GM19023 (cell line): Measurements from ENCODE around the gene PRR5L.
"Not testable (repeated sequence)": the region's sequence is repeated elsewhere in the genome, so short reads cannot be mapped to it uniquely, and the experiment has no call there.

ENCODE experiments used
- ATAC-seq: cut with Tn5 transposase; IDR thresholded peaks from one replicate; pipeline ENCODE4 v1.9.1; 2021; ENCODE audit warnings: mild to moderate bottlenecking, moderate library complexity; ENCODE audit not compliant: unreplicated experiment

Gene PRR5L

DNA sequence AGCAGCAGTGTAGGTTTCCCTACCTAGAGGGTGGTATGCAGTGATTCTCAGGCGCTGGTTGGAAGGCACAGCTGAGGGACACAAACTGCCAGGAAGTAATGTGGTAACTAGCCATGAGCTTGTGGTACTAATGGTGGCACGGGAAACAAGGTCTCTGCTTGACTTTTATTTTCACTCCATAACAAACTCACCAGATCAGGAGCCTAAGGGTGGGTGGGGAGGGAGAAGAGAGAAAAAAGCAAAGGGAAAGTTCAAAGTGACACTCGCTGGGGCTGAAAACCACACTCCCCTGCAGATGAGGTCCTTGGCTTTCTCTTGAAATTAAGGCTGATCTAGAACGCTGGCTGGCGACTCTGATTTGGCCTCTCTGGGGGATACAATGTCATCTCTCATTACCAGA is 192.0 kb downstream of the PRR5L start:
- ATAC-seq: no peak

DNA sequence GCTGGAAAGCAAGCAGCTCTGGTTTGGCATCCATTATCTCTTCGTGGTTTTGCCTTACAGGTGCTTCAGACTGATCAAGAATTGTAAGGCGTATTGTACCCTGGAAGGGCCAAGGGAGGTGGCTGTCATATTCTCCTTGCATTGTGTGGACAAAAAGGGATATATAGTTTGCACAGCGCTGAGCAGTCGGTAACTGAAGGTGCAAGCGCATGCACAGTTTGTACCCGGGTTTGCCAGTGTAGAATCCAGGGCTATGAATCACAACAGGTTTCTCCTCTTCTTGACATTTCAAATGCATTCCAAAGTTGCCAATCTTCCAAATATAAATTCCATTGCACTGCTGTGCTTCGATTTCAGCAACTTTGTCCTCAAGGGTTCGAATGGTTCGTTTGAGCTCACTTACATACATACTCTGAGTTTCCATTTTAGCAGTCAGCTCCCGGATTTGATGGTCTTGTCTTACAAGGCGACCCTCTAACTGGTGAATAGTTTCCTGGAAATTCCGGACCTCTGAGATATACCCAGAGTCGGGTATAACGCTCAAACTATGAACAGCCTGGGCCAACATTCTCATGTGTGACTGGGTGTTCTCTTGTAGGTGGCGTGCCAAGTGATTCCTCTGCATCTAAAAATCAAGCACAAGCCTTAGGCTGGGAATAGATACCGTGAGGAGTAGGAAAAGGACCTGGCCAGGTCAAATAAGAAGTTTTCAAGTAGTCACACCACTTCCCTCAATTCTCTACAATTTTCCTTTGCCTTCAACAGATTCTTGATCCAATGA is 194.1 kb downstream of the PRR5L start:
- ATAC-seq: no peak

DNA sequence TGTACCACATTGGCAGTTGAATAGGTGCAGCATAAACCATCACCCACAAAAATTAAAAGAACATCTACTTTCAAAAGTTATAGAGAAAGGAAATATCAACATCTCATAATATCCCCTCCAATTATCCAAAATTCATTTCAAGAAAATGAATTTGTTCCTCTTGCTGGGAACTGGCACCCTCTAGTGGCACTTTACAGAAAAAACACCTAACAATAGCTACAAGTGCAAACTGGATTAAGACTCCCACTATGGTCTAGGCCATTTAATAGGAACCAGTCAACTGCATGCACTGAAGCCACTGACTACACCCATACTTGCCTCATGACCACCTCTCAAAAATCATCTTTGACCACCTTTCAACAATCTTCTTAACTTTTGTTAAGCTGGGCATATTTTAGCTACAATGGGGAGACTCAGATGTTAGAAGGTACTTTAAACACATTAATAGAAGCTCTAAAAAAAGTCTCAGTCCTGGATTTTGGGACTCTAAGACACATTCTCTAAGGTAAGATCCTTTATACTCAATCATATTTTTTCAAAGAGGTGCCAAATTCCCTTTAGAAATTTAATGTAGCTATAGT is 196.7 kb downstream of the PRR5L start:
- no peak for ATAC-seq

DNA sequence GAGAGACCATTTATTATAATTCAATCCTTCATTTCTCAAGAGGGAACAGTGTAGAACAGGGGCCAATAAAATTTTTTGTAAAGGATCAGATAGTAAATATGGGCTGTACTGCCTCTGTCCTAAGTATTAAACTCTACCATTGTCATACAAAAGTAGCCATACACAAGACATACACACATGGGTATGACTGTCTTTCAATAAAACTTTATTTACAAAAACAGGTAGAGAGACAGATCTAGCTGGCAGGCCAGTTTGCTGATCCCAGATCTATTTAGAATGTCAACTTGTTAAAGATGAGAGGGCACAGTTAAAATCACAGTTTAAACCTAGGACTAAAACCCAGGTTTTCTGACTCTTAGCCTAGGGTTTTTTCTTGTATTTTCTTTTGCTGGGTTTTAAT is 197.2 kb downstream of the PRR5L start:
- no peak for ATAC-seq

DNA sequence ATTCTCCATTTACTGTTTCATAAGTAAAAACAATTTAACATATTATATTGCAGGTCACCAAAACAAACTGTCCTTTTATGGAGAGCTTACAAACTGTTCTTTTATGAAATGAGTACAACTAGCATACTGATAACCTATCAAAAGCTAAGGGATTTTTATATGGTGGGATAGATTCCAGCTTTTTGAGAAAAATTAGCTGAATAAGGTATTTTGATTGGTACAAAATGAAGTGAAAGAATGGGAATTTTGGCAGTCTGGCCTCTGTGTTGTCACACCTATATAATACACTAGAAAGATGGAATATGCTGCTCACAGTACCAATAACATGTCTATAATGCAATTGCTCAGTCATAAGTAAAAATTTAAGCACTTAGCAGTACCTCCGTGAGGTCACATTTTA is 202.6 kb downstream of the PRR5L start:
- ATAC-seq: no peak

DNA sequence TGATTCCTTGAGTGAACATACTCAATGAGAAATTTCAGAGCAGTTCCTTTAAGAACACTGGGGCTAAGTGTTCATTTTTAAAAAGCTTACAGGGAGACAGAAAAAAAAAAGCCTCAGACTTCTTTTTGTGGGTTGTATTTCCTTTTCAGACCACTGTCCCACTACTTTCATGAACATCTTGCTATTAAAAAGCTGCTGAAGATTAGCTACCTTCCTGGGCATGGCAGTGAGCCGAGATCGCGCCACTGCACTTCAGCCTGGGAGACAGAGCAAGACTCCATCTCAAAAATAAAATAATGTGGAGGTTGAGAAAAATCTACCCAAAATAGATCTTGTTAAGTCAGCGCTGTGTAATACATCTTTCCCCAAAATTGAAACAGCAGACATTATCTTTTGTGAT is 203.2 kb downstream of the PRR5L start:
- no peak for ATAC-seq

DNA sequence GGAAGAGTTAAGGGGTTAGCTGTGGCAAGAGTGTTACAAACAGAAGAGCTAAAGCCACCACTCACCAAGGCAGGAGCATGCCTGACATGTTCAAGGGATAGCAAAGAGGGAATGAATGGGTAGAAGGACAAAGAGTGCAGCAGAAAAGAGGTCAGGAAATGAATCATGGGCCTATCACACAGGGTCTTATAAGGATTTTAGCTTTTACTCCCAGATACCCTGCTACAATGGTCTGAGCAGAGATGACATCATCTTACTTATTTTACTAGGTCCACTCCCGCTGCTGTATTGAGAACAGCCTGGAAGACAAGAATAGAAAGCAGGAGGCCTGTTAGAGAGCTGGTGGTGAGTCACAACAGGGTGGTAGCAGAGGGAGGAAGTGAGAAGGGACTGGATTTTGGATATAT is 204.2 kb downstream of the PRR5L start:
- peak; percentile 90 for ATAC-seq

DNA sequence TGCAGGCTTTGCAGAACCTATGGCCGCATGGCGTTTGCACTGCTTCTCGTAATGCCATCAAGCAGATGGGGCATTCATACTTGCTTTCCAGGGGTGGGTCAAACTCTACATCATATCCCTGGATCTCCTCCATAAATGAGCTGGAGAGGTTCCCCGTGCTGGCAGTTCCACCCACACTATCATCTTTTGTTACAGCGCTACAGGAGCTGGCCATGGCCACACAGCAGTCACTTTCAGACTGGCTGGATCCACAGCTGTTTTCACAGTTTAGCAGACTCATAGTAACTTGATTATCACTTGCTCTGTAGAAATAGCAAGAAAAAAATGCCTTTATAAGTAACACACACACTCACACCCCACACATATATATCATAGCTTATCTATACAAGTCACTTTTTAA is 205.1 kb downstream of the PRR5L start:
- no peak for ATAC-seq

DNA sequence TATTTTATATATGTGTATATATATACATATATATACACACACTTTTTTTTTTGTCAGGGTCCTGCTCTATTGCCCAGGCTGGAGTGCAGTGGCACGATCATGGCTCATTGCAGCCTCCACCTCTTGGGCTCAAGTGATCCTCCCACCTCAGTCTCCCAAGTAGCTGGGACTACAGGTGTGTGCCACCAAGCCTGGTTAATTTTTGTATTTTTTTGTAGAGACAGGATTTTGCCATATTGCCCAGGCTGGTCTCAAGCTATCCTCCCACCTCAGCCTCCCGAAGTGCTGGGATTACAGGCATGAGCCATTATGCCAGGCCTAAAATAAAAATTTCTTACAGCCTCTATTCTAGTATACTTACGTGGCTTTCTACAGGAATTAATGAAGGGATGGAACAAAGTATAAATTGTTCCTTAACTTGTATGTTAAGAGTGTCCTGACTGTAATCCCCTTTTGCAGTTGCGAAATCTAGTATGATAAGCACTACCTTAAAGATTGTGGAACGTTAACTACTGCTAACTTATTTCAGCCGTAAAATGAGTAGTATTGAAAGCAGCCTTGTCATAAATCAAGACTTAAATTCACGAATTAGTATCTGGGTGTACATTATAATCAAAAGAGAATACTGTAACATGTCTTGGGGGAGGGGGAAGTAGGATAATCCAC is 211.9 kb downstream of the PRR5L start:
- no peak for ATAC-seq

DNA sequence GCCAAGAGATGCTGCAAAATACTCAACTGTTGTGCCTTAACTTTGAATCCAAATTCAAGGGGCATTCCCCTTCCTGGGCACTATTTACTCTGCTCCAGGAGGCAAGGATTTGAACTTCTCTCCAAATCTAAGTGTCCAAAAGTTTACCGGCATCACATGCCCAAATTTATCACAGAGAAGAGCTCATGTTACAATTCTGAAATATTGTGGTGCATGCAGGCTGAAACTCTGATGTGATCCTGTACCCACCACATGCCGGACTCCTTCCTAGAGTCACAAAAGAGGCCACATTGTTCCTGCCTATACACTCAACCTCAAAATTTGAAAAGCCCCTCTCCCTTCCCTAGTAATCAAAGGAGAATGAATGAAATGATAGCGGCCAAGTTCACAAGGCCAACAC is 212.7 kb downstream of the PRR5L start:
- ATAC-seq: no peak

DNA sequence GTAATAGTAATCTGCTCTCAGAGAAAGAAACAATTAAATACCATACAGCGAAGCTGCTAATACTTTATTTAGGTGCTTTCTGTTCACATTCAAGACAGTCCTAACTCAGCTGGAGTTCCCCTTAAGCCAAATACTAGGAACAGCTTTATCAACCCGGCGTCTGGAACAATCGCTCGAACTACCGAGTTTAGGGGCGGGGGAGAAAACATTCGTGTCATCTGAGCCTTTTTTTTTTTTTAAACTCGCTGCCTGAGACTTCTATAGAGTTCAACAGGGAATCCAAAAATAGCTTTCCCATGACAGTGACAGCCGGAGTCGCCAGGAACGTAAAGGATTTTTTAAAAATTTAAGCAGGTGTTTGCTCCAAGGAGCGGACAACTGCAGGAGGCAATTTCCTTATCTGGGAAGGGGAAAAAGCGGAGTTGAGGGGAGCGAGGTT is 213.1 kb downstream of the PRR5L start:
- peak; percentile 9 for ATAC-seq

DNA sequence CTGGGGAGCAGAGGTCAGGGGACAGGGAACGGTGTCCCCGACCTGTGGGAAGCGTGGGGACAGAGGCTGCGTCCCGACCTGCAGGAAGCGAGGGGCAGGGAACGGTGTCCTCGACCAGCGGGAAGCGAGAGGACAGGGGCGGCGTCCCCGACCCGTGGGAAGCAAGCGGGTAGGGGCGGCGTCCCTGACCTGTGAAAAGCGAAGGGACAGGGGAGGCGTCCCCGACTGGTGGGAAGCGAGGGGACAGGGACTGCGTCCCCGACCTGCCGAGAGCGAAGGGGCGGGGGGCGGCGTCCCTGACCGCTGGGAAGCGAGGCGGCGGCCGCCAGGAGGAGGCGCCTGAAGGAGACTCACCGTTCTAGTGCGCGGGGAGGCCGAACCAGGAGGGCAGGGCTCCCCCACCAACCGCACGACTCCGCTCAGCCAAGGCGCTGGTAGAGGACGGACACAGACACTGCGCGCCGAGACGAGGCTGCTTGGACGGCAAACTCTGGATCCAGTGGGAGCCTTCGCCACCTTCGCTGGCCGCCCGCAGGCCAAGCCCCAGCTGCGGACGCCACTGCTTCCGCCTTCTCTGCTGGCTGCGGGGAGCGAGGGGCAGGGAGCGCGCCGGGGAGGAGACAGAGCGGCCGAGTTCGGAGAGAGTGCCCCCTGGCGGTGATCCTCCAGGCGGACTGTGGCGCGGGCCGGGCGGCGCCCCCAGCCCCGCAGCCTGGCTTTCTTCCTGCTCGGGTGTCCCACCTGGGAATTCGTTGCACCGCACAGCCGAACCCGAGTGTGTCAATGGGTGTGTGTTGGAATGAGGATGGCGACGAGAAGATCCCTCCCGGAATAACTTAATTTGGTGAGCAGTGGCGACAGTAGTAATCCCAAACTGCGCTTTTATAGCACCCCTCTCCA is 213.9 kb downstream of the PRR5L start, which contains the start of gene TRAF6:
Gene TRAF6 (minus strand): TSS at position 579 of the 900 bp plus-strand sequence. CDS start 8,757 bp downstream, outside the sequence.
- ATAC-seq: peak; percentile 98

DNA sequence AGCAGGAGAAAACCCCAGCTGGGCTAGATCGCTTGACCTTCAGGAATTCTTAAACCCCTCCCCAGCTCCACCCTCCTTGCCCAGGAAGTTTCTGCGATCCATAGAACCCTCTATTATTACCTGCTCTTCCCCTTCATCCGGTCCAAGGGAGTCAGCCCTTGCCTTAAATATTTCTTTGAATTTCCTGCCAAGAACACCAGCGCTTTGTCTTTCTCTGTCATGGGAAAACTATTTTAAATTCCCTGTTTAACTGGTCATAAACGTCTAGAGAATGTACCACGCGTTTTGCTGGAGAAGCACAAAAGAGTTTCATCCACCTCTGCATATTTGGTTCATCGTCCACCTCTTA is 214.5 kb downstream of the PRR5L start:
- ATAC-seq: no peak

DNA sequence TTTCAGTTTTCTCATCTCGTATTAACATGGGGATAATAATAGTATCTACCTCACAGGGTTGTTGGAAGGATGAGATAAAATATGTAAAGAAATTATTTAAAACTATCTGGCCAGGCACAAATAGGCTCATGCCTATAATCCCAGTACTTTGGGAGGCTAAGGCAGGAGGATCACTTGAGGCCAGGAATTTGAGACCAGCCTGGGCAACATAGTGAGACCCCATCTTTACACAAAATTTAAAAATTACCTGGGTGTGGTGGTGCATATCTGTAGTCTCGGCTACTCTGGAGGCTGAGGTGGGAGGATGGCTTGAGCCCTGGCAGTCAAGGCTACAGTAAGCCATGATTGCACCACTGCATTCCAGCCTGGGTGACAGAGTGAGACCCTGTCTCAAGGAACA is 215.0 kb downstream of the PRR5L start:
- ATAC-seq: not testable (repeated sequence)

DNA sequence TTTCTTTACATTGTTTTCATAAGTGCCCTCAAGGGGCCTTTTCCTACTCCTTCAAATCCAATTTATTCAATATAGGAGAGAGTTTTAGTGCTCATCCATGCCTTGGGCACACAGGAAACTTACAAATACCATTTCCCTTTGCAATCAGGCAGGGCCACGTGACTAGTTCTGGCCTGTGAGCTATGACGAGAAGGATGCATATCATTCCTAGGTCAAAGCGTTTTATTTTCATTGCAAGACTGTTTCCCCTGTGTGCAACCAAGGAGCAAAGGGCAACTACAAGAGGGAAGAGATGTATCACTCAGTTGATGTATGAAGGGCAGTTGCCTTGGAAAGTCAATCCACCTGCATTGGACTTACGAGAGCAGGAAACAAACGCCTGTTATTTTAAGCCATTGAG is 215.9 kb downstream of the PRR5L start:
- no peak for ATAC-seq

DNA sequence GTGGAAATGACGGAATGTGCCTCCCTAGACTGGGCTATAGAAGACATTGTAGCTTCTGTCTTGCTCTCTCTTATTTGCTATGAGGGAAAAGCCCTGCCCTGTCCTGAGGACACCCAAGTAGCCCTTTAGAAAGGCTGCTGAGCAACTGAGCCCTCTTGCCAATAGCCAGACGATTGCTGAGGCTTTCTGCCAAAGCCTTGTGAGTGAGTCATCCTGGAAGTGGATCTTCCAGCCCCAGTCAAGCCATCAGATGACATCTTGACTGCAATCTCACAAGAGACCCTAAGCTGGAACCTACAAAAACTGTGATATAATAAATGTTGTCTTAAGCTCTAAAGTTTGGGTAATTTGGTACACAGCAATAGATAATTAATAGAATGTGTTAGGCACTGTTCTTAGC is 217.9 kb downstream of the PRR5L start:
- no peak for ATAC-seq
